SU-DHL-6 (cell line): ENCODE results near the gene POLR2I.

ENCODE experiments used
- CTCF ChIP-seq: fragments of 200-600 bp; sonication (generic); IDR thresholded peaks from one replicate; pipeline ENCODE4 v1.5.1; 2017; ENCODE audit warnings: antibody characterized with exemption, mild to moderate bottlenecking, low read length, moderate library complexity; ENCODE audit not compliant: insufficient read depth, poor library complexity, severe bottlenecking
- EZH2phosphoT487 ChIP-seq: fragments of 200-600 bp; sonication (generic), shearing (Covaris generic); conservative IDR thresholded peaks from 2 replicates; pipeline ENCODE4 v1.6.1; 2018; ENCODE audit warnings: mild to moderate bottlenecking, antibody characterized with exemption, low read length, moderate library complexity, mixed read lengths

- TF ChIP-seq CTCF (no peak), EZH2phosphoT487 (no peak)
Observed at GRCh38 chr19:36150586-36150985, 35.9 kb upstream of the POLR2I start.
